Panc1 (cell line): ENCODE data around the gene PKP1.

ENCODE experiments used
- CTCF ChIP-seq: fragments of 450-650 bp; IDR thresholded peaks from 2 replicates; pipeline ENCODE4 v1.5.1; 2017; ENCODE audit warnings: mild to moderate bottlenecking
- SIN3A ChIP-seq: IDR thresholded peaks from 2 replicates; pipeline ENCODE4 v1.6.1; 2012; ENCODE audit warnings: low read depth, mild to moderate bottlenecking, low read length, moderate library complexity, borderline replicate concordance; ENCODE audit not compliant: insufficient read depth

DNA sequence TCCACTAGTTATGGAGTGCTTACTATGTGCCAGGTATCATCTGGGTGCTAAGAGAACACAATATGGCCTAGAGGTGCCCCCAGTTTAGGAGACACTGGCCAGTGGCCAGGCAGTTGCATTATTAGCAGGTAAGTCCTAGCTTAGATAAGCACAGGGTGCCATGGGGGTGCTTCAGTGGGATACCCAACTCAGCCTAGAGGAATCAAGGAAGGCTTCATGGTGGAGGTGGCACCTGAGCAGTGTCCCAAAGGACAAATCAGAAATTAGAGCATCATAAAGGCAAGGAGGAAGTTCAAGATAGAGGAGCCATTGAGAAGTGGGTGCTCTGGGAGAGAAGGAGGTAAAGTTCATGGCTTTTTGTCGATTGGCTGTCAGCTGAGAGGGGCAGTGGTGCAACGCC, 31.9 kb upstream of the PKP1 start:
- TF ChIP-seq CTCF (no peak), SIN3A (no peak)
